PC-3 (cell line): ENCODE data around the gene CHODL. TPM values are rescaled to one million over a fixed set of nuclear protein-coding genes. Genes with fewer than 3 reads are reported as not detected.

ENCODE experiments used
- ATAC-seq: fragments of 200-7000 bp; cut with Tn5 transposase; 2 replicates; pipeline ENCODE4 v1.9.1; 2020; ENCODE audit warnings: mild to moderate bottlenecking, moderate library complexity
- BruUV-seq: library from RNA; stranded (reverse); fragments of 400-500 nt; replicated peaks from 2 replicates; lab custom pipeline; 2021; lab: Mats Ljungman, UMichigan
- CTCF ChIA-PET: fragments of 300-600 bp; sonication (Branson Sonifier 250); formaldehyde crosslinking; loops from one replicate; lab custom pipeline; 2022; ENCODE audit warnings: antibody characterized with exemption; lab: Charles Lee
- POLR2A ChIA-PET: fragments of 300-600 bp; sonication (Branson Sonifier 250); formaldehyde crosslinking; loops from one replicate; lab custom pipeline; 2022; ENCODE audit warnings: antibody characterized with exemption; ENCODE audit not compliant: unreplicated experiment; lab: Charles Lee
- DNase-seq: peaks from one replicate; pipeline ENCODE4 v3.0.0-alpha.2; 2015
- H2AFZ ChIP-seq: fragments of 300-600 bp; sonication (generic); 2 replicates; pipeline ENCODE4 v1.6.0; 2016; ENCODE audit warnings: antibody characterized with exemption, low read length
- H3F3A ChIP-seq: fragments of 300-600 bp; sonication (generic); one replicate; pipeline ENCODE4 v1.6.0; 2017; ENCODE audit warnings: antibody characterized with exemption, low read length, control low read depth, mild to moderate bottlenecking; ENCODE audit not compliant: unreplicated experiment
- H3K27ac ChIP-seq: fragments of 300-600 bp; sonication (generic); 2 replicates; pipeline ENCODE4 v1.5.1; 2016; ENCODE audit warnings: mild to moderate bottlenecking, low read length
- H3K27me3 ChIP-seq: fragments of 300-600 bp; sonication (generic); 2 replicates; pipeline ENCODE4 v1.6.1; 2016; ENCODE audit warnings: low read length, mixed read lengths
- H3K36me3 ChIP-seq: fragments of 300-600 bp; sonication (generic); 2 replicates; pipeline ENCODE4 v1.6.1; 2016; ENCODE audit warnings: low read depth, mixed run types, low read length, mixed read lengths
- H3K4me1 ChIP-seq: fragments of 300-600 bp; sonication (generic); 2 replicates; pipeline ENCODE4 v1.5.1; 2016; ENCODE audit warnings: low read length; ENCODE audit not compliant: insufficient read depth
- H3K4me2 ChIP-seq: fragments of 300-600 bp; sonication (generic); 2 replicates; pipeline ENCODE4 v1.6.0; 2016; ENCODE audit warnings: low read length
- H3K4me3 ChIP-seq: fragments of 300-600 bp; sonication (generic); 2 replicates; pipeline ENCODE4 v1.5.1; 2016; ENCODE audit warnings: mild to moderate bottlenecking, low read length, mixed read lengths
- H3K79me2 ChIP-seq: fragments of 300-600 bp; sonication (generic); 2 replicates; pipeline ENCODE4 v1.6.1; 2017; ENCODE audit warnings: low read length, mixed read lengths
- H3K9ac ChIP-seq: fragments of 300-600 bp; sonication (generic); 2 replicates; pipeline ENCODE4 v1.6.0; 2016; ENCODE audit warnings: mild to moderate bottlenecking, low read length
- H3K9me2 ChIP-seq: fragments of 300-600 bp; sonication (generic); replicated peaks from 2 replicates; pipeline ENCODE4 v1.6.1; 2016; ENCODE audit warnings: mixed run types, low read length, mixed read lengths
- H3K9me3 ChIP-seq: fragments of 300-600 bp; sonication (generic); 2 replicates; pipeline ENCODE4 v1.6.1; 2016; ENCODE audit warnings: low read length, mixed read lengths
- H4K20me1 ChIP-seq: fragments of 300-600 bp; sonication (generic); 2 replicates; pipeline ENCODE4 v1.6.1; 2016; ENCODE audit warnings: low read length, mixed read lengths
- CTCF ChIP-seq: fragments of 300-600 bp; sonication (generic); conservative IDR thresholded peaks from 2 replicates; pipeline ENCODE4 v1.5.1; 2017; ENCODE audit warnings: antibody characterized with exemption, low read depth, mild to moderate bottlenecking, low read length
- EZH2 ChIP-seq: fragments of 300-600 bp; sonication (generic); IDR thresholded peaks from one replicate; pipeline ENCODE4 v1.6.1; 2017; ENCODE audit warnings: antibody characterized with exemption, mild to moderate bottlenecking, low read length; ENCODE audit not compliant: unreplicated experiment
- EZH2phosphoT487 ChIP-seq: fragments of 300-600 bp; sonication (generic); IDR thresholded peaks from 2 replicates; pipeline ENCODE4 v1.6.1; 2018; ENCODE audit warnings: mild to moderate bottlenecking, antibody characterized with exemption, low read length, borderline replicate concordance
- intact Hi-C: fragments of 100-400 bp; cut with micrococcal nuclease; formaldehyde crosslinking; loops from 2 replicates; pipeline ENCODE4 v1.9.0; 2023
- total RNA-seq: library from RNA; depleted of rRNA; stranded (reverse); fragments of >200 nt; gene quantifications from 2 replicates; pipeline ENCODE4 v1.2.3, GENCODE V29; 2014

The CHODL gene
- total RNA-seq, 1 experiment from 2014 or later: not detected

GRCh38 chr21:18269856-18270255 is 25.2 kb downstream of the CHODL start:
- Histone ChIP-seq H3K36me3 (no peaks in the 10 kb centered on the region), H3K4me3 (no peak overlapping the region), H3K27ac (no peak overlapping the region), H3K79me2 (no peaks in the 10 kb centered on the region), H3F3A (no peaks in the 10 kb centered on the region), H2AFZ (no peak overlapping the region), H3K27me3 (0 out of 2 replicates have a peak, but pooled peaks cover 5% of the 10 kb centered on the region), H4K20me1 (no peaks in the 10 kb centered on the region), H3K4me1 (no peaks in the 10 kb centered on the region), H3K4me2 (no peak overlapping the region), H3K9me3 (no peaks in the 10 kb centered on the region), H3K9me2 (no peaks in the 10 kb centered on the region), H3K9ac (no peak overlapping the region)
- no TSS peak for BruUV-seq
- intact Hi-C loops: no loop called here
- ATAC-seq (no peak), DNase-seq (no peak)
- ChIA-PET POLR2A (no interaction called here), CTCF (no interaction called here)
- TF ChIP-seq EZH2: no peak
- TF ChIP-seq EZH2phosphoT487: no peak
- no peak for TF ChIP-seq CTCF

- TF ChIP-seq EZH2: no peak
- no peaks in the 10 kb centered on the region for H3K36me3 ChIP-seq
- peaks cover 19% of the 10 kb centered on the region; the same call in 1 of the 2 replicates for H3K27me3 ChIP-seq
- H3K9ac ChIP-seq: no peak overlapping the region
- no peaks in the 10 kb centered on the region for H3K79me2 ChIP-seq
- ChIA-PET POLR2A (no interaction called here), CTCF (no interaction called here)
- H3K9me3 ChIP-seq: no peaks in the 10 kb centered on the region
- no peaks in the 10 kb centered on the region for H3K9me2 ChIP-seq
- no peak overlapping the region for H3K27ac ChIP-seq
- ATAC-seq (no peak), DNase-seq (no peak)
- H3K4me1 ChIP-seq: no peaks in the 10 kb centered on the region
- H2AFZ ChIP-seq: no peak overlapping the region
- H3K4me2 ChIP-seq: no peak overlapping the region
- BruUV-seq: no TSS peak
- no peak overlapping the region for H3K4me3 ChIP-seq
- H4K20me1 ChIP-seq: no peaks in the 10 kb centered on the region
- no peaks in the 10 kb centered on the region for H3F3A ChIP-seq
- intact Hi-C loops: no loop called here
Observed at GRCh38 chr21:18273400-18273799, 28.8 kb downstream of the CHODL start.

- no peak overlapping the region for H3K4me2 ChIP-seq
- no peaks in the 10 kb centered on the region for H3K9me2 ChIP-seq
- no peaks in the 10 kb centered on the region for H3K36me3 ChIP-seq
- H4K20me1 ChIP-seq: no peaks in the 10 kb centered on the region
- ATAC-seq (no peak), DNase-seq (no peak)
- BruUV-seq: no TSS peak
- TF ChIP-seq EZH2 (no peak), EZH2phosphoT487 (no peak)
- H3K4me1 ChIP-seq: no peaks in the 10 kb centered on the region
- POLR2A ChIA-PET: no interaction called here
- peaks cover 24% of the 10 kb centered on the region; the same call in 1 of the 2 replicates for H3K27me3 ChIP-seq
- CTCF ChIA-PET: no interaction called here
- no peak overlapping the region for H3K9ac ChIP-seq
- H3K79me2 ChIP-seq: no peaks in the 10 kb centered on the region
- H2AFZ ChIP-seq: no peak overlapping the region
- H3K4me3 ChIP-seq: no peak overlapping the region
- H3K27ac ChIP-seq: no peak overlapping the region
- intact Hi-C loops: no loop called here
- no peaks in the 10 kb centered on the region for H3F3A ChIP-seq
- H3K9me3 ChIP-seq: no peaks in the 10 kb centered on the region
Observed at GRCh38 chr21:18274370-18274769, 29.7 kb downstream of the CHODL start.

GRCh38 chr21:18275781-18276180 is 31.1 kb downstream of the CHODL start:
- H3F3A ChIP-seq: no peaks in the 10 kb centered on the region
- H3K9ac ChIP-seq: no peak overlapping the region
- H3K27me3 ChIP-seq: peaks cover 26% of the 10 kb centered on the region; the same call in 1 of the 2 replicates
- DNase-seq (no peak), ATAC-seq (no peak)
- no peaks in the 10 kb centered on the region for H4K20me1 ChIP-seq
- no TSS peak for BruUV-seq
- no peak overlapping the region for H3K4me3 ChIP-seq
- H3K4me2 ChIP-seq: no peak overlapping the region
- no peaks in the 10 kb centered on the region for H3K79me2 ChIP-seq
- no peak overlapping the region for H3K27ac ChIP-seq
- intact Hi-C loops: no loop called here
- no peaks in the 10 kb centered on the region for H3K36me3 ChIP-seq
- 0 out of 2 replicates have a peak, but pooled peaks cover under 1% of the 10 kb centered on the region for H3K9me3 ChIP-seq
- POLR2A ChIA-PET: no interaction called here
- H2AFZ ChIP-seq: no peak overlapping the region
- TF ChIP-seq CTCF (no peak), EZH2phosphoT487 (no peak), EZH2 (no peak)
- CTCF ChIA-PET: no interaction called here
- no peaks in the 10 kb centered on the region for H3K4me1 ChIP-seq
- no peaks in the 10 kb centered on the region for H3K9me2 ChIP-seq
